HG02678 (cell line): Measurements from ENCODE around the gene RTN4.
"Not testable (repeated sequence)": the region's sequence is repeated elsewhere in the genome, so short reads cannot be mapped to it uniquely, and the experiment has no call there.

ENCODE experiments used
- ATAC-seq: cut with Tn5 transposase; IDR thresholded peaks from one replicate; pipeline ENCODE4 v1.9.1; 2021; ENCODE audit warnings: mild to moderate bottlenecking, moderate library complexity; ENCODE audit not compliant: unreplicated experiment

Gene RTN4

GRCh38 chr2:55011831-55012671 lies 38.2 kb downstream of the RTN4 start:
- ATAC-seq: no peak

GRCh38 chr2:55010915-55011314 lies 39.3 kb downstream of the RTN4 start:
- ATAC-seq: no peak

GRCh38 chr2:55010149-55010591 lies 40.1 kb downstream of the RTN4 start:
- ATAC-seq: peak; percentile 91

GRCh38 chr2:55009277-55010060 lies 40.8 kb downstream of the RTN4 start:
- ATAC-seq: peak; percentile 15

- ATAC-seq: no peak
Measured at GRCh38 chr2:55006306-55006705, 43.9 kb downstream of the RTN4 start.

GRCh38 chr2:55003706-55004639 lies 46.3 kb downstream of the RTN4 start:
- no peak for ATAC-seq

- no peak for ATAC-seq
Measured at GRCh38 chr2:55001716-55002115, 48.5 kb downstream of the RTN4 start.

GRCh38 chr2:55000341-55000740 lies 49.9 kb downstream of the RTN4 start:
- ATAC-seq: no peak

GRCh38 chr2:54999182-54999581 lies 51.1 kb downstream of the RTN4 start:
- no peak for ATAC-seq

- no peak for ATAC-seq
Measured at GRCh38 chr2:54997826-54998225, 52.4 kb downstream of the RTN4 start.

GRCh38 chr2:54995553-54995952 lies 54.7 kb downstream of the RTN4 start:
- peak; percentile 47 for ATAC-seq

GRCh38 chr2:54990694-54991093 lies 59.6 kb downstream of the RTN4 start:
- ATAC-seq: not testable (repeated sequence)

GRCh38 chr2:54988612-54989011 lies 61.6 kb downstream of the RTN4 start:
- no peak for ATAC-seq

GRCh38 chr2:54986264-54986663 lies 64.0 kb downstream of the RTN4 start:
- no peak for ATAC-seq

GRCh38 chr2:54984476-54984875 lies 65.8 kb downstream of the RTN4 start:
- no peak for ATAC-seq

- no peak for ATAC-seq
Measured at GRCh38 chr2:54983345-54984220, 66.7 kb downstream of the RTN4 start.

GRCh38 chr2:54981385-54981784 lies 68.9 kb downstream of the RTN4 start:
- ATAC-seq: no peak

- ATAC-seq: no peak
Measured at GRCh38 chr2:54979321-54980044, 70.8 kb downstream of the RTN4 start.

GRCh38 chr2:54977149-54977548 lies 73.1 kb downstream of the RTN4 start:
- peak; percentile 96 for ATAC-seq
